Liver (tissue), 9 donors: Measurements from ENCODE around the gene CCDC106. TPM values are rescaled to one million over a fixed set of nuclear protein-coding genes. Genes with fewer than 3 reads are reported as not detected.

ENCODE experiments used
- DNase-seq: peaks from one replicate; pipeline ENCODE4 v3.0.0-alpha.2; 2017; ENCODE audit warnings: low spot score
- H3K27ac ChIP-seq, 2 donors: one replicate each; pipeline ENCODE4 v1.7.0; 2013; ENCODE audit warnings: inconsistent platforms in 2 of 2, low read length in 2 of 2, control low read depth in 1 of 2, low read depth in 1 of 2, mild to moderate bottlenecking in 1 of 2
- H3K27me3 ChIP-seq, 4 donors: one replicate each; pipeline versions ENCODE4 v1.6.1 to v1.7.0; 2013; ENCODE audit warnings: low read length in 3 of 4, inconsistent platforms in 1 of 4, mild to moderate bottlenecking in 1 of 4, moderate library complexity in 1 of 4; ENCODE audit not compliant: control insufficient read depth in 4 of 4, insufficient read depth in 4 of 4
- H3K36me3 ChIP-seq, 4 donors: one replicate each; pipeline versions ENCODE4 v1.6.1 to v1.7.0; 2013; ENCODE audit warnings: low read length in 3 of 4, mild to moderate bottlenecking in 3 of 4, low read depth in 1 of 4, moderate library complexity in 1 of 4; ENCODE audit not compliant: control insufficient read depth in 4 of 4, insufficient read depth in 3 of 4
- H3K4me1 ChIP-seq, 4 donors: one replicate each; pipeline versions ENCODE4 v1.6.1 to v1.7.0; 2013; ENCODE audit warnings: low read length in 3 of 4, mild to moderate bottlenecking in 3 of 4, moderate library complexity in 1 of 4; ENCODE audit not compliant: control insufficient read depth in 4 of 4, insufficient read depth in 4 of 4
- H3K4me3 ChIP-seq, 3 donors: one replicate each; pipeline versions ENCODE4 v1.6.1 to v1.7.0; 2013; ENCODE audit warnings: low read length in 3 of 3, control low read depth in 1 of 3, low read depth in 1 of 3, mild to moderate bottlenecking in 1 of 3
- H3K9ac ChIP-seq, 2 donors: one replicate each; pipeline ENCODE4 v1.7.0; 2013; ENCODE audit warnings: low read length in 2 of 2, mild to moderate bottlenecking in 2 of 2, moderate library complexity in 2 of 2, control low read depth in 1 of 2, low read depth in 1 of 2
- H3K9me3 ChIP-seq, 4 donors: one replicate each; pipeline versions ENCODE4 v1.6.1 to v1.7.0; 2013; ENCODE audit warnings: low read length in 3 of 4; ENCODE audit not compliant: control insufficient read depth in 4 of 4
- EGR1 ChIP-seq, 2 donors: IDR thresholded peaks; 2 replicates each; pipeline ENCODE4 v1.6.1; 2016 to 2018; ENCODE audit warnings: antibody characterized with exemption in 2 of 2, low read depth in 2 of 2
- FOXA1 ChIP-seq: IDR thresholded peaks from 2 replicates; pipeline ENCODE4 v1.6.1; 2016; ENCODE audit warnings: antibody characterized with exemption
- FOXA2 ChIP-seq: IDR thresholded peaks from 2 replicates; pipeline ENCODE4 v1.6.1; 2016; ENCODE audit warnings: antibody characterized with exemption
- GABPA ChIP-seq, 2 donors: IDR thresholded peaks in 1 of 2; conservative IDR thresholded peaks in 1 of 2; 2 replicates each; pipeline ENCODE4 v1.6.1; 2016; ENCODE audit warnings: antibody characterized with exemption in 2 of 2, mild to moderate bottlenecking in 1 of 2, moderate library complexity in 1 of 2
- HNF4A ChIP-seq, 2 donors: conservative IDR thresholded peaks; 2 replicates each; pipeline ENCODE4 v1.6.1; 2016; ENCODE audit warnings: antibody characterized with exemption in 2 of 2, mild to moderate bottlenecking in 2 of 2
- HNF4G ChIP-seq: IDR thresholded peaks from 2 replicates; pipeline ENCODE4 v1.6.1; 2016; ENCODE audit warnings: antibody characterized with exemption
- JUND ChIP-seq, 2 donors: IDR thresholded peaks; 2 replicates each; pipeline ENCODE4 v1.6.1; 2016; ENCODE audit warnings: antibody characterized with exemption in 2 of 2
- NR2F2 ChIP-seq: IDR thresholded peaks from 2 replicates; pipeline ENCODE4 v1.6.1; 2016; ENCODE audit warnings: antibody characterized with exemption
- RXRA ChIP-seq, 2 donors: IDR thresholded peaks; 2 replicates each; pipeline ENCODE4 v1.6.1; 2017 to 2018; ENCODE audit warnings: antibody characterized with exemption in 2 of 2, mild to moderate bottlenecking in 1 of 2
- SP1 ChIP-seq: IDR thresholded peaks from 2 replicates; pipeline ENCODE4 v1.6.1; 2018; ENCODE audit warnings: antibody characterized with exemption, mild to moderate bottlenecking
- TAF1 ChIP-seq: conservative IDR thresholded peaks from 2 replicates; pipeline ENCODE4 v1.6.1; 2016; ENCODE audit warnings: antibody characterized with exemption, mild to moderate bottlenecking
- YY1 ChIP-seq: IDR thresholded peaks from 2 replicates; pipeline ENCODE4 v1.6.1; 2016; ENCODE audit warnings: antibody characterized with exemption, mild to moderate bottlenecking
- WGBS: extraction: QIAGEN DNeasy Blood & Tissue Kit; methylation state at CpG from one replicate; pipeline ENCODE4 v1.1.7; 2013; 5-methylcytosine and 5-hydroxymethylcytosine counted together
- polyA plus RNA-seq, 2 donors: library from polyadenylated mRNA; stranded (reverse) in 1 of 2; unstranded in 1 of 2; fragments of 200-250 nt in 1 of 2; fragments of >200 nt in 1 of 2; fragmentation: Nextera tagmentation in 1 of 2; extraction: Ambion mirVana in 1 of 2; gene quantifications; one replicate each; pipeline versions ENCODE4 v1.2.1 to v1.2.3, GENCODE V29; 2013 to 2015
- total RNA-seq, 2 donors: library from RNA; depleted of rRNA; stranded (reverse); fragments of >200 nt; gene quantifications; one replicate each; pipeline ENCODE4 v1.2.3, GENCODE V29; 2014
- TF ChIP-seq, protein P1 (sequence below): fragments of 150-350 bp; IDR thresholded peaks from 2 replicates; pipeline ENCODE4 v1.5.1; 2017; ENCODE audit warnings: improper control_type of control experiment, low read depth, low read length; ENCODE audit not compliant: missing input control
- TF ChIP-seq, protein P2 (sequence below): IDR thresholded peaks from 2 replicates; pipeline ENCODE4 v1.6.1; 2016; ENCODE audit warnings: antibody characterized with exemption
- TF ChIP-seq, protein P3 (sequence below): IDR thresholded peaks from 2 replicates; pipeline ENCODE4 v1.6.1; 2016; ENCODE audit warnings: antibody characterized with exemption
- TF ChIP-seq, protein P4 (sequence below): IDR thresholded peaks from 2 replicates; pipeline ENCODE4 v1.6.1; 2016; ENCODE audit warnings: antibody characterized with exemption
- donor health status: healthy.
- donor health status: healthy.
- donor health status: healthy.
- donor health status: healthy.
- donor health status: healthy.

The CCDC106 gene
- total and polyA plus RNA-seq, 4 donors = 3.6 to 13.5 (median 5.9) TPM

DNA sequence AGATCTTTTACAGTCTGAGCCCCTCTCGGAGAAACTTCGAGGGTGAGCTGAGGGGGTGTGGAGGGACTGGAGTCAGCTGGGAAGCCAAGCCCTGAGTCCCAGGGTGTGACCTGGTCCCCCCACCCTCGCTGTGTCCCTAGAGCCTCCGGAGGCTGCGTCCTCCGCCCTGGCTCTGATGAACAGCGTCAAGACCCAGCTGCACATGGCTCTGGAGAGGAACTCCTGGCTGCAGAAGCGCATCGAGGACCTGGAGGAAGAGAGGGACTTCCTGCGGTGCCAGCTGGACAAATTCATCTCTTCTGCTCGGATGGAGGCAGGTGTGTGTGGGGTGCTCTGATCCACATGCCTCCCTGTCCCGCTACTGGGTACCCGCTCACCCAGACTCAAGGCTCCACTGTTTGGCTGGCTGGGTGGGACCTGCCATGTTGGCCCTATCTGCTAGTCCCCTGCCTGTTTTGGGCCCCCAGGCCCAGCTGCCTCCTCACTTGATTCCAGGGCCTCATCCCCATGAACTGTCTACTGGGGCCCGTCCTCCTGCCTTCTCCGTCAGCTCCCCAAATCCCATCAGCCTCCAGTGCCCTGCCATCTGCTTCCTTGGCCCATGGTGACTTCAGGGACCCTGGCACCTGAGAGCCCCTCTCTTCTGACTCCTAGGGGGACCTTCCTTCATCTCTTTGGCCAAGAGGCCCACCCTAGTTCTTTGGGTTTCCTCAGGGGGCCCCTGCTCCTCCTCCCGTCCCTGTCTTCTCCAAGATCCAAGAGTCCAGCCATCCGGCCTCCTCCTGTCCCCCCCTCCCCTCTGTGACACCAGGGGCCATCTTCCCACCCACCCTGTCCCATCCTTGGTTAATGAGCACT is 1.5 kb downstream of the CCDC106 start:
- peaks cover 0 to 9% (median under 1%) of the 10 kb centered on the region in 4 donors for H3K36me3 ChIP-seq
- H3K27ac ChIP-seq = no peak overlapping the region
- peaks cover 9 to 34% (median 26%) of the 10 kb centered on the region in 4 donors for H3K4me1 ChIP-seq
- no peaks in the 10 kb centered on the region for H3K27me3 ChIP-seq
- no peak for DNase-seq
- TF ChIP-seq SP1 (no peak), YY1 (no peak), RXRA (IDR thresholded peaks at IDR 0.05) (no peak), HNF4G (no peak), GABPA (IDR thresholded peaks at IDR 0.05 in 1 of 2, conservative IDR thresholded peaks at IDR 0.05 in 1 of 2) (no peak), TAF1 (no peak)
- TF ChIP-seq, protein P1, sequence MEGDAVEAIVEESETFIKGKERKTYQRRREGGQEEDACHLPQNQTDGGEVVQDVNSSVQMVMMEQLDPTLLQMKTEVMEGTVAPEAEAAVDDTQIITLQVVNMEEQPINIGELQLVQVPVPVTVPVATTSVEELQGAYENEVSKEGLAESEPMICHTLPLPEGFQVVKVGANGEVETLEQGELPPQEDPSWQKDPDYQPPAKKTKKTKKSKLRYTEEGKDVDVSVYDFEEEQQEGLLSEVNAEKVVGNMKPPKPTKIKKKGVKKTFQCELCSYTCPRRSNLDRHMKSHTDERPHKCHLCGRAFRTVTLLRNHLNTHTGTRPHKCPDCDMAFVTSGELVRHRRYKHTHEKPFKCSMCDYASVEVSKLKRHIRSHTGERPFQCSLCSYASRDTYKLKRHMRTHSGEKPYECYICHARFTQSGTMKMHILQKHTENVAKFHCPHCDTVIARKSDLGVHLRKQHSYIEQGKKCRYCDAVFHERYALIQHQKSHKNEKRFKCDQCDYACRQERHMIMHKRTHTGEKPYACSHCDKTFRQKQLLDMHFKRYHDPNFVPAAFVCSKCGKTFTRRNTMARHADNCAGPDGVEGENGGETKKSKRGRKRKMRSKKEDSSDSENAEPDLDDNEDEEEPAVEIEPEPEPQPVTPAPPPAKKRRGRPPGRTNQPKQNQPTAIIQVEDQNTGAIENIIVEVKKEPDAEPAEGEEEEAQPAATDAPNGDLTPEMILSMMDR = no peak
- TF ChIP-seq, protein P2, sequence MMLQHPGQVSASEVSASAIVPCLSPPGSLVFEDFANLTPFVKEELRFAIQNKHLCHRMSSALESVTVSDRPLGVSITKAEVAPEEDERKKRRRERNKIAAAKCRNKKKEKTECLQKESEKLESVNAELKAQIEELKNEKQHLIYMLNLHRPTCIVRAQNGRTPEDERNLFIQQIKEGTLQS = no peak
- TF ChIP-seq, protein P3, sequence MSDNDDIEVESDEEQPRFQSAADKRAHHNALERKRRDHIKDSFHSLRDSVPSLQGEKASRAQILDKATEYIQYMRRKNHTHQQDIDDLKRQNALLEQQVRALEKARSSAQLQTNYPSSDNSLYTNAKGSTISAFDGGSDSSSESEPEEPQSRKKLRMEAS = no peak
- H3K9me3 ChIP-seq = no peaks in the 10 kb centered on the region
- no peak overlapping the region for H3K4me3 ChIP-seq
- no peak overlapping the region for H3K9ac ChIP-seq
- 90% methylated on average over 17 of the region's 17 CpGs for WGBS

DNA sequence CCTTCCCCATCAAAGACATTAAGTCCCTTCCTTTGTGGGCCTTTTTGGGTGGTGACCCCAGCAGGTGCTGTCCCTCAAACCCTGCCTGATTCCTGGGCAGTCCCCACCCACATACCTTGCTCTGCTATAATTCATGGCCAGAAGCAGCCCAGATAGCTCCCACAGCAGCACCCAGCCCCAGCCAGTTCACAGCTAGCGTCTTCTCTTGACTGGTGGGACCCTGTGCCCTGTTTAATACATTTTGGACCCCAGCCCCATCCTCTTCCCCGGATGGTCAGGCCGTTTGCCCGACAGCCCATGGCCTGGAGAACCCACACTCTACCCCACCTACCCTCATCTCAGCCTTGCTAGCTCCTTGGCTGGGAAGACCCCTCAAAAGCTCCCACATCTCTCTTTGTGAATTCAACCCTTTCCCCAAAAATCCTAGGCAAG is 2.1 kb downstream of the CCDC106 start:
- peaks cover 9 to 28% (median 21%) of the 10 kb centered on the region in 4 donors for H3K4me1 ChIP-seq
- WGBS = 80% methylated on average over 4 of the region's 4 CpGs
- no peak for DNase-seq

More for the DNA sequence above, 2.1 kb downstream of the CCDC106 start:
- Histone ChIP-seq H3K9me3 (no peaks in the 10 kb centered on the region), H3K9ac (no peak overlapping the region), H3K27me3 (no peaks in the 10 kb centered on the region), H3K4me3 (no peak overlapping the region), H3K27ac (no peak overlapping the region), H3K36me3 (peaks cover 0 to 6% (median 0%) of the 10 kb centered on the region in 4 donors)
- no peak for TF ChIP-seq HNF4A (conservative IDR thresholded peaks at IDR 0.05)
- TF ChIP-seq GABPA (IDR thresholded peaks at IDR 0.05 in 1 of 2, conservative IDR thresholded peaks at IDR 0.05 in 1 of 2) = no peak
- TF ChIP-seq EGR1 (IDR thresholded peaks at IDR 0.05; ENCODE audit: low read depth in 2 of 2) = no peak
- TF ChIP-seq FOXA2 = no peak
- no peak for TF ChIP-seq HNF4G
- TF ChIP-seq, protein P3 = no peak
- no peak for TF ChIP-seq FOXA1
- TF ChIP-seq TAF1 = no peak
- TF ChIP-seq NR2F2 = no peak
- no peak for TF ChIP-seq YY1
- no peak for TF ChIP-seq RXRA (IDR thresholded peaks at IDR 0.05)
- TF ChIP-seq JUND (IDR thresholded peaks at IDR 0.05) = no peak
- TF ChIP-seq, protein P2 = no peak
- TF ChIP-seq, protein P4, sequence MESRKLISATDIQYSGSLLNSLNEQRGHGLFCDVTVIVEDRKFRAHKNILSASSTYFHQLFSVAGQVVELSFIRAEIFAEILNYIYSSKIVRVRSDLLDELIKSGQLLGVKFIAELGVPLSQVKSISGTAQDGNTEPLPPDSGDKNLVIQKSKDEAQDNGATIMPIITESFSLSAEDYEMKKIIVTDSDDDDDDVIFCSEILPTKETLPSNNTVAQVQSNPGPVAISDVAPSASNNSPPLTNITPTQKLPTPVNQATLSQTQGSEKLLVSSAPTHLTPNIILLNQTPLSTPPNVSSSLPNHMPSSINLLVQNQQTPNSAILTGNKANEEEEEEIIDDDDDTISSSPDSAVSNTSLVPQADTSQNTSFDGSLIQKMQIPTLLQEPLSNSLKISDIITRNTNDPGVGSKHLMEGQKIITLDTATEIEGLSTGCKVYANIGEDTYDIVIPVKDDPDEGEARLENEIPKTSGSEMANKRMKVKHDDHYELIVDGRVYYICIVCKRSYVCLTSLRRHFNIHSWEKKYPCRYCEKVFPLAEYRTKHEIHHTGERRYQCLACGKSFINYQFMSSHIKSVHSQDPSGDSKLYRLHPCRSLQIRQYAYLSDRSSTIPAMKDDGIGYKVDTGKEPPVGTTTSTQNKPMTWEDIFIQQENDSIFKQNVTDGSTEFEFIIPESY = no peak
- no peak for TF ChIP-seq SP1
